Activated CD8-positive, alpha-beta memory T cell treated with anti-CD3 and anti-CD28 coated beads, Interleukin-2, amount 10 ng/mL, durations not matched to agents 7 days and 5 days (primary cell): Measurements from ENCODE around the gene ASB7. TPM values are rescaled to one million over a fixed set of nuclear protein-coding genes. Genes with fewer than 3 reads are reported as not detected.

Experiments
- ATAC-seq: fragments of 150-1000 bp; cut with Tn5 transposase; one replicate; pipeline ENCODE4 v1.10.0; 2021; ENCODE audit warnings: moderate library complexity
- CTCF ChIA-PET: fragments of 350-600 bp; sonication (Branson Sonifier 250); formaldehyde crosslinking; loops from one replicate; lab custom pipeline; 2021; ENCODE audit warnings: antibody characterized with exemption; lab: Charles Lee
- DNase-seq: peaks from one replicate; pipeline ENCODE4 v3.0.0-alpha.2; 2020
- H3K27ac Mint-ChIP-seq: one replicate; pipeline ENCODE4 v1.8.0; 2021; ENCODE audit warnings: mild to moderate bottlenecking, mixed read lengths
- H3K27me3 Mint-ChIP-seq: one replicate; pipeline ENCODE4 v1.8.0; 2021; ENCODE audit warnings: mixed read lengths
- H3K36me3 Mint-ChIP-seq: one replicate; pipeline ENCODE4 v1.8.0; 2021; ENCODE audit warnings: mild to moderate bottlenecking, mixed read lengths
- H3K4me1 Mint-ChIP-seq: one replicate; pipeline ENCODE4 v1.8.0; 2021; ENCODE audit warnings: mixed read lengths
- H3K4me3 Mint-ChIP-seq: one replicate; pipeline ENCODE4 v1.8.0; 2021; ENCODE audit warnings: mild to moderate bottlenecking, moderate library complexity, mixed read lengths
- H3K9me3 Mint-ChIP-seq: one replicate; pipeline ENCODE4 v1.8.0; 2022; ENCODE audit warnings: low read depth, mixed read lengths
- total RNA-seq, 2 experiments: library from RNA; stranded (reverse); gene quantifications; one replicate each; pipeline ENCODE4 v1.2.3, GENCODE V29; 2021

ASB7 gene
- total RNA-seq, 2 experiments from 2014 or later: 17.9 to 22.1 TPM

DNA sequence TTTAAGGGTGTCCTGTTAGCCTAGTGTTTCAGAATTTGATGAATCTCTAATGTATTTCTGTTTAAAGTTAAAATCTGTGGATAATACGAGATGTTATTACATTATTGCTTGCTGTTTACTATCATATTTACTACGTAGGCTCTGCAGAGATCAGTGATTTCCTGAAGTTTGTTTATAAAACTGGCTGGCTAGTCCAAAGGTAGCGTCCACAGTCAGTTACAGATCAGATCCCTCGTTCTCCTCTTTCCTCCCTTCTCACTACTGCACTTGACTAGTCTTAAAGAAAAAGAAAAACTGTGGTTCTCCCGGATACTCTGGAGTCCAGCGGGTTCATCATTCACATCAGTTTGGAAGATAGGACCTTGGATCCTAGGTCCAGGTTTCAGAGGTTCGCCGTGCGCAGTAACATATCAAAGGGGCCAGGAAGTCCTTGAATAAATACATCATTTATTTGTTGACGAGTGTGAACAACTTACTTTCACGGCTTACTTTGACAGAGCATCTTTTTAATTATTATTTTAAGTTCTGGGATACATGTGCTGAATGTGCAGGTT is 35.9 kb downstream of the ASB7 start:
- CTCF ChIA-PET: interaction anchor here (1.0 to 1.1 kb wide), 2 partner anchors 11 to 280 kb away, joined by 3 to 4 read pairs; no protein-coding TSS in a partner anchor
- ATAC-seq (no peak), DNase-seq (no peak)
- H3K27me3 Mint-ChIP-seq: no peaks in the 10 kb centered on the region
- no peaks in the 10 kb centered on the region for H3K36me3 Mint-ChIP-seq
- peaks cover 4% of the 10 kb centered on the region for H3K4me1 Mint-ChIP-seq
- no peaks in the 10 kb centered on the region for H3K9me3 Mint-ChIP-seq
- no peak overlapping the region for H3K4me3 Mint-ChIP-seq
- H3K27ac Mint-ChIP-seq: no peak overlapping the region

DNA sequence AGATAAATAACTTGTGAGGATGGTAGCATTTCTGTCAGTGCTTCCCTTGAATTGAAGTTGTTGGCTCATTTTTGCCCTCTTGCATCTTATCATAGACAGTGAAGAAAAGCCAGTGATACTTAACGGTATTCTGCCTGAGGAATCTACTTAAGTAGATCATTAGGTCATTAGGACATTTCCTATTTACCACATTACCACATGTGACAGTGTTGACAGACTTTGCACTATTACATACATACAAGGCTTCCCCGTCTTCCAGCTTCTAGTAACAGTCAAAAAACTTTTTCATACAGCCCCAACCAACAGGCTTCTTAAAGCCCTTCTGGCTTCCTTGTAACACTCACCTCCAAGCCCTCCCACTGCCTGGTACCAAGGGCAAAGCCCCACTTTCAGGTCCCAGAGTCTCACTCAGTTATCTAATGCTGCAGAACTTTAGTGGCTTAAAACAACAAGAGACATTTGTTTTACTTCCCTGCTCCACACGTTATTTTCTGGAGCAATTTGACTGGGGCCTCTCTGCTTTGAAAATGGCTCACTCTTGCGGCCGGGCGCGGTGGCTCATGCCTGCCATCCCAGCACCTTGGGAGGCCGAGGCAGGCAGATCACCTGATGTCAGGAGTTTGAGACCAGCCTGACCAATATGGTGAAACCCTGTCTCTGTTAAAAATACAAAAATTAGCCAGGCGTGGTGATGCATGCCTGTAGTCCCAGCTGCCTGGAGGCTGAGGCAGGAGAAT is 40.0 kb downstream of the ASB7 start:
- H3K27me3 Mint-ChIP-seq: no peaks in the 10 kb centered on the region
- H3K4me1 Mint-ChIP-seq: no peaks in the 10 kb centered on the region
- no peak overlapping the region for H3K27ac Mint-ChIP-seq
- CTCF ChIA-PET: interaction anchor here (1.3 to 1.4 kb wide), 2 partner anchors 17 to 365 kb away, joined by 3 read pairs; no protein-coding TSS in a partner anchor
- no peak overlapping the region for H3K4me3 Mint-ChIP-seq
- H3K36me3 Mint-ChIP-seq: no peaks in the 10 kb centered on the region
- no peaks in the 10 kb centered on the region for H3K9me3 Mint-ChIP-seq
- ATAC-seq: no peak
- no peak for DNase-seq

DNA sequence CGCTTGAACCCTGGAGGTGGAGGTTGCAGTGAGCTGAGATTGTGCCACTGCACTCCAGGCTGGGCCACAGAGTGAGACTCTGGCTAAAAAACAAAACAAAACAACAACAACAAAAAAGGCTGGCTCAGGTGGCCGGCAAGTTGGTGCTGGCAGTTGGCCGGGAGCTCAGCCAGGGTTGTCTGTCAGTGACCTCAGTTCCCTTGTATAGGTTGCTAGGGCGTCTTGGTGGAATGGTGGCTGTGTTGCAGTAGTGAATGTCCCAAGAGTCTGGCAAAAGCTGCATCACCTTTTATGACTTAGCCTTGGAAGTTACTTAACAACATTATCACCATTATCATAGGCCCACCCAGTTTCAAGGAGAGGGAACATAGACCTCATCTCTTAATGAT is 40.6 kb downstream of the ASB7 start:
- H3K4me3 Mint-ChIP-seq: no peak overlapping the region
- no peaks in the 10 kb centered on the region for H3K27me3 Mint-ChIP-seq
- H3K27ac Mint-ChIP-seq: no peak overlapping the region
- CTCF ChIA-PET: interaction anchor here (1.4 kb wide), 1 partner anchor 18 kb away, joined by 3 read pairs; no protein-coding TSS in a partner anchor
- H3K9me3 Mint-ChIP-seq: no peaks in the 10 kb centered on the region
- no peaks in the 10 kb centered on the region for H3K36me3 Mint-ChIP-seq
- DNase-seq (no peak), ATAC-seq (no peak)
- no peaks in the 10 kb centered on the region for H3K4me1 Mint-ChIP-seq

DNA sequence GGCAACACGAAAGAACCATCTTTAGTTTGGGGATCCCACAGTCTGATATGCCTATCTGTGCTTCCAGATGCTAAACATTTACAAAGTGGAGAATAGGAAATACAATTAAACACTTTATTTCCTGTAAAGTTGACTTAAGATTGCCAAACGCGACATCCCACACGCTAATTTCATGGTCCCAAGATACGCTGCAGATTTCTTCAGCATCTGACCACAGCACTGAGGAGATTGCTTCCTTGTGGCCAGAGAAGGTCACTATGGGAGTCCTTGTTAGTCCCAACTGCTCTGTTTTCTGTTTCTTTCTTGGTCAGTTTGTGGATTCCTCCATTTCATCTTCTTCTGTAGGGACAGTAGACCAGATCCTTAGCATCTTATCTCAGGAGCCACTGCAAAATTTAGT is 43.3 kb downstream of the ASB7 start:
- Mint-ChIP-seq H3K9me3 (no peaks in the 10 kb centered on the region), H3K27me3 (no peaks in the 10 kb centered on the region), H3K4me3 (no peak overlapping the region), H3K27ac (no peak overlapping the region), H3K4me1 (no peaks in the 10 kb centered on the region), H3K36me3 (no peaks in the 10 kb centered on the region)
- ATAC-seq: no peak
- no peak for DNase-seq
- CTCF ChIA-PET: no interaction called here

DNA sequence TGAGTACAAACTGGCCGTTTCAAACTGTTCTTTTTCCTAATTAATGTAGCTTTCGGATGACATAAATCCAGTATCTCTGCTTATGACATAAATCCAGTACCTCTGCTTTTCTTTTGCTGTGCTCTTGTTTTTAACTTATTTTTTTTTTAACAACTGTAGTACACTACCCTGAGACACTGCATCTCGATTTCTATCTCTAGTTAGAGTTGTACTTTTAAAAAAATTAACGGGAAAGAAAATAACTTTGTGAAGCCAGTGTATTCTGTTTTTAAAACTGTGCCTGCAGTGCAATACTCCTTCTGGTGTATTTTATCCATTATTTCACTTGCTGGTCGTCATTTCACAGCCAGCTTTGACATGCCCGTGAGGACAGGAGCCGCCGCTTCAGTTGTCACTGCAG is 46.6 kb downstream of the ASB7 start:
- Mint-ChIP-seq H3K4me1 (no peaks in the 10 kb centered on the region), H3K27ac (no peak overlapping the region), H3K9me3 (no peaks in the 10 kb centered on the region), H3K4me3 (no peak overlapping the region), H3K36me3 (no peaks in the 10 kb centered on the region), H3K27me3 (no peaks in the 10 kb centered on the region)
- ATAC-seq: no peak
- CTCF ChIA-PET: interaction anchor here (1.6 kb wide), 1 partner anchor 9 kb away, joined by 4 read pairs; no protein-coding TSS in a partner anchor
- no peak for DNase-seq

DNA sequence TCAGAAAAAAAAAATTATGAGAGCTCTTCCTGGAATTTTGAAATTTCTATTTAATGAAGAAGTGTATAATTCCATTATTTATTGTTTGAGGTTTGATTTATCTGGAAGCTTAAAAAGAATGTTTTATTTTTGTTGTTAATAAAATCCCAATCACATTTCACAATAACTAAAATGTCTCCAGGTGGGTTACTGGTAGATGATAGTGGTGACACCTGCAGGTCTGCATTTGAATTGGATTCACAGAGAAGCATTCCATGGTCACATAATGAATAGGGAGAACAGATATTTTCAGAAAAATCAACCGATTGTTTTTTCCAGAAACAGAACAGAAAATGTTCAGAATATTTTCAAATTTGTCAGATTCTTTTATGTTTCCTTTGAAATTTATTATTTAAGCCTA is 48.3 kb downstream of the ASB7 start:
- CTCF ChIA-PET: interaction anchor here (1.9 kb wide), 1 partner anchor 300 kb away, joined by 8 read pairs; no protein-coding TSS in a partner anchor

DNA sequence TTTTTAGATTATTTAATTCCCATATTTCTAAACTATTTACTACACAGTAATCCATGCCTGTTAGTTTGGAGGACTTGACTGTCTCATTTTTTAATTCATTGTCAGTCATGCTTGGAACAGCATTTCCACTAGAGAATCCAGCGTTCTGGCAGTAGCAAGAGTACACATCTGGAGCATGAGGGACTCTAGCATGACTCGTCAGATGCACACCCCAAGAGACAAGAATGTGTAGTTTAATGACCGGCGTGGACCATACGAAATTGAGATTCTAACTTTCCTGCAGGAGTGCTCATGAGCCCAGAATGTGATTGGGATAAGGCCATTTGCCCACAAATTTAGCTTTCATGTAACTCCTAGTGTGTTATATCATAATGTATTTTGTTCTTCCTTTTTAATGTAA is 48.9 kb downstream of the ASB7 start:
- no peaks in the 10 kb centered on the region for H3K36me3 Mint-ChIP-seq
- H3K9me3 Mint-ChIP-seq: no peaks in the 10 kb centered on the region
- H3K4me1 Mint-ChIP-seq: no peaks in the 10 kb centered on the region
- no peak overlapping the region for H3K27ac Mint-ChIP-seq
- CTCF ChIA-PET: interaction anchor here (1.9 kb wide), 1 partner anchor 301 kb away, joined by 8 read pairs; no protein-coding TSS in a partner anchor
- ATAC-seq (no peak), DNase-seq (no peak)
- H3K4me3 Mint-ChIP-seq: no peak overlapping the region
- H3K27me3 Mint-ChIP-seq: no peaks in the 10 kb centered on the region

More for the DNA sequence above, 48.3 kb downstream of the ASB7 start:
- H3K9me3 Mint-ChIP-seq: no peaks in the 10 kb centered on the region
- no peaks in the 10 kb centered on the region for H3K4me1 Mint-ChIP-seq
- H3K27me3 Mint-ChIP-seq: no peaks in the 10 kb centered on the region
- no peak overlapping the region for H3K27ac Mint-ChIP-seq
- no peak for DNase-seq
- H3K36me3 Mint-ChIP-seq: no peaks in the 10 kb centered on the region
- H3K4me3 Mint-ChIP-seq: no peak overlapping the region
- ATAC-seq: no peak

DNA sequence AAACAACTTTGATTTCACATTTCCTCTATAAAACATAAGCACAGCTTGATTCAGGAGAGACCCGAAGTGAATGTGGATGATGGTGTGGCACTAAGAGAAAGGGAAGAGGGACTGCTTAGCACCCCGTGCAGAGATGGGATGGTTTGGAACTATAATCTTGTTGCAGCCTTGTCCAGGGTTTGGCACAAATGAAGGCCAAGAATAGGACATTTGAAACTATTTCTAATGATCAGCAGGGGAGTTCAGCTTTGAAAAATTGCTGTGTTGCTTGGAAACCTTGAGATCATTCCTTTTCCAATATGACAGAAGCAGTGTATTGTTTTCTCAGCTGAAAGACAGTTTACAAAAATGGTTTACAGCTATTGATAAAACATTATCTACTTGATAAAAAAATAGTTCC is 49.7 kb downstream of the ASB7 start:
- H3K36me3 Mint-ChIP-seq: no peaks in the 10 kb centered on the region
- no peak overlapping the region for H3K4me3 Mint-ChIP-seq
- no peaks in the 10 kb centered on the region for H3K9me3 Mint-ChIP-seq
- DNase-seq: no peak
- CTCF ChIA-PET: interaction anchor here (1.9 kb wide), 1 partner anchor 302 kb away, joined by 8 read pairs; no protein-coding TSS in a partner anchor
- no peak overlapping the region for H3K27ac Mint-ChIP-seq
- ATAC-seq: no peak
- H3K27me3 Mint-ChIP-seq: no peaks in the 10 kb centered on the region
- no peaks in the 10 kb centered on the region for H3K4me1 Mint-ChIP-seq

DNA sequence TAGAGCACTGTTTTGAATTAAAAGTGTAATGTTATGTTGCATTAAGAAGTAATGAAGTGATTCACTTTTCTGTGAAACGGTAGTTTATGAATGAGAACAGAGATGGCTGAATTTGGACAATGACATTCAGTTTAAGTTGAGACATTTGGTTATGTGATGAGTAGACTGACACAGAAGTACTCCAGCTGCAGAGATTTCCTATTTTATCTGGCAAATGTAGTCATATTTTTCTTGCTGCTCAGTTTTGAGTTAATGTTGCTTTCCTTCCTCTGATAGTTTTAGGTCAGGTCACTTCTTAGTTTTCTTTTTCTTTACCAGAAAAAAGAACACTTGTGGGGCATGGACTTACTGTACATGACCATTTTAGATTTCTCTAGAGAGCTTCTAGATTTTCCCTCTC is 51.2 kb downstream of the ASB7 start:
- Mint-ChIP-seq H3K4me1 (no peaks in the 10 kb centered on the region), H3K36me3 (no peaks in the 10 kb centered on the region), H3K4me3 (no peak overlapping the region), H3K27me3 (no peaks in the 10 kb centered on the region), H3K27ac (no peak overlapping the region), H3K9me3 (no peaks in the 10 kb centered on the region)
- DNase-seq: no peak
- CTCF ChIA-PET: no interaction called here
- ATAC-seq: no peak

DNA sequence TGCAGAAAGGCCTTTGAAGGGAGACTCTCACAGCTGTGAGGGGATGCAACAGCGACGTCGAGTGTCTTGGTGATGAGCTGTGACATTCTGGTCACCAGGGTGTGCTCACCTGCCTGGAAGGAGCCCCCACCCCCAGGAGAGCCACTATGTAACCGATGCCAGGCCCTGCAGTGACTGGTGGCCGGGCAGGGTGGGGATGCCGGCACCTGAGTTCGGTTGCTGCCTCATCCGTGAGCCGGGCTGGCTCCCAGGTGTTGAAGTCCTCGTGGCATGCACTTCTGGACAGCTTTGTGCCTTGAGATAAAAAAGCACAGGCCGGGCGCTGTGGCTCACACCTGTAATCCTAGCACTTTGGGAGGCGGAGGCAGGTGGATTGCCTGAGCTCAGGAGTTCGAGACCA is 56.5 kb downstream of the ASB7 start:
- CTCF ChIA-PET: no interaction called here
- Mint-ChIP-seq H3K9me3 (no peaks in the 10 kb centered on the region), H3K27ac (no peak overlapping the region), H3K36me3 (no peaks in the 10 kb centered on the region), H3K27me3 (peaks cover 6% of the 10 kb centered on the region), H3K4me1 (no peaks in the 10 kb centered on the region), H3K4me3 (no peak overlapping the region)
- ATAC-seq (no peak), DNase-seq (no peak)

DNA sequence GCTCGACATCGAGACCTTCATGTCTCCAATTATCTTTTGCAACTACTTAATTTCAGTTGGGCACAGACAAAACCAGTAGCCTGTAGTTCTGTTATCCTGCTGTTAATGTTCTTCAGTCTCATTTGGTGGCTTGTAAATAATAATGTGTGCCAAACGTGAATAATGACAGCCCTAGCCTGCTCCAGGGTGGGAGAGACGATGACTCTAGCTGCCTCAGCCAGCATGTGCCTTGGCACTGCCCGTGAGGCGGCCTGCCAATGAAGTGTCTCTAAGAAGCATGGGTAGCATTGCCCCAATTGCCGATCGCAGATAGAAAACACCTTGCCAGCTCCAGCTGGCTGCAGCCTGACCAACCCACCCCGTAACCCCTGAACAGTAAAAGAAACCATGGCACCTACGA is 58.8 kb downstream of the ASB7 start:
- Mint-ChIP-seq H3K9me3 (no peaks in the 10 kb centered on the region), H3K4me1 (no peaks in the 10 kb centered on the region), H3K4me3 (no peak overlapping the region), H3K36me3 (no peaks in the 10 kb centered on the region), H3K27me3 (peaks cover 14% of the 10 kb centered on the region), H3K27ac (no peak overlapping the region)
- ATAC-seq: no peak
- no peak for DNase-seq
- CTCF ChIA-PET: no interaction called here

DNA sequence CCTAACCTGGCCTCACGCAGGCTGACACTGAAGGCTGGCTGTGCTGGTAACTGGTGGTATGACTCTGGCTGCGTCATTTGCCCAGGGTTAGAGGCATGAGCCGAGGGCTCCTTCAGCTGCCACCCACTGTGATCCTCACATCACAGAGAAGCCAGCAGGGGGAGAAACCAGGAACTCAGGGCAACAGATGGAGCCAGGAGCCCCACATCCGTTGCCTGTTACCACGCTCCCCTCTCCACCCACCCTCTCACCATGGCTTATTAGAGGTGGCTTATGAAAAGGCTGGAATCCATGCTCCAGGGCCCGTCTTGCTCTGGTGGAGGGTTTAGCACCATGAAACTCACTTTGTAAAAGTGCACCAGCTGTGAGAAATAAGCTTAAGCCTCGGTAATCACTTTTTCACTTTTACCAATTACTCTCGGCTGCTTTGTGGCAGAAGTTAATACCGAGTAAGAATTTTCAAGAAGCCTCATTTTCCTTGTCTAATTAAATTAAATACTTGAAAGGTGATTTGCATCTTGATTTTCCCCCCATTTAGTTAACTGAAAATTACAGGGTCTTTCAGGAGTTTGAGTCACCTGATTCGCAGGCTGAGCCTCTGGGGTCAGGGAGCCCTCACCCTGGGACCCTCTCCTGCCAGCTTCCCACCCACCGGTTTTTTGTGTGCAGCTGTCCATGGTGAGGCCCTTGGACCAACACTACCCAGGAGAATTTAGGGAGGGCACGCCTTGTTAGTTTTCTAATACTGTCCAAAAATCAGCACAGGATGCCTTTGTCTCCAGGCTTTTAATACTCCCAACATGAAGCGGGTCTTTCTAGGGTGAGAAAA is 60.9 kb downstream of the ASB7 start:
- Mint-ChIP-seq H3K4me1 (no peaks in the 10 kb centered on the region), H3K36me3 (no peaks in the 10 kb centered on the region), H3K9me3 (no peaks in the 10 kb centered on the region), H3K27ac (no peak overlapping the region), H3K4me3 (no peak overlapping the region), H3K27me3 (peaks cover 14% of the 10 kb centered on the region)
- ATAC-seq: no peak
- DNase-seq: no peak
- CTCF ChIA-PET: no interaction called here

DNA sequence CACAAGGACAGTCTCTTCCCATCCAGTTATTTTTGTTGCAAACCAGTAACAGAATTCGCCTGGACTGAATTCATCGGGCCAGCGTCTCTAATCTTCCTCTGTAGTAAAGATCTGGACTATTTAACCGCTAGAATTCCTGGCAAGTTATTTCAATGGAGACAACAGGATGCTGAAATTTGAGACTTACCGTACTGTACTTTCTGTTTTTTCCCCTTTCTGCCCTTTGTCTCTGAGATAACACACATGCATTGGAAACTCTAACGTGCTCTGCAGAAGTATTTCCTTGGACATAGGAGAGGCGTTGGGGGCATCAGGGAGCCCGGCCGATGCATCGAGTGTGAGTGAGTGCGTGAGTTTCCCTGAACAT is 61.5 kb downstream of the ASB7 start:
- peaks cover 14% of the 10 kb centered on the region for H3K27me3 Mint-ChIP-seq
- no peak overlapping the region for H3K27ac Mint-ChIP-seq
- H3K36me3 Mint-ChIP-seq: no peaks in the 10 kb centered on the region
- CTCF ChIA-PET: no interaction called here
- no peak overlapping the region for H3K4me3 Mint-ChIP-seq
- ATAC-seq (no peak), DNase-seq (no peak)
- H3K4me1 Mint-ChIP-seq: no peaks in the 10 kb centered on the region
- no peaks in the 10 kb centered on the region for H3K9me3 Mint-ChIP-seq
